Right atrium auricular region (tissue), 2 donors: ENCODE data around the gene VWDE. TPM values are rescaled to one million over a fixed set of nuclear protein-coding genes. Genes with fewer than 3 reads are reported as not detected.

Experiments
- DNase-seq: peaks from one replicate; pipeline ENCODE4 v3.0.0-alpha.2; 2019; ENCODE audit warnings: low spot score
- H3K27ac ChIP-seq, 2 donors: fragments of 200-600 bp; sonication (generic); 1 replicate in 1 of 2; 2 replicates in 1 of 2; pipeline ENCODE4 v1.5.1; 2016 to 2019
- H3K27me3 ChIP-seq, 2 donors: fragments of 200-600 bp; sonication (generic); one replicate each; pipeline versions ENCODE4 v1.5.1 to v1.6.0; 2017 to 2019
- H3K36me3 ChIP-seq: fragments of 200-600 bp; sonication (generic); one replicate; pipeline ENCODE4 v1.5.1; 2016
- H3K4me1 ChIP-seq, 2 donors: fragments of 200-600 bp; sonication (generic); one replicate each; pipeline versions ENCODE4 v1.5.1 to v1.6.0; 2017 to 2019
- H3K4me3 ChIP-seq, 2 donors: fragments of 200-600 bp; sonication (generic); 1 replicate in 1 of 2; 2 replicates in 1 of 2; pipeline ENCODE4 v1.5.1; 2017 to 2019; ENCODE audit warnings: mild to moderate bottlenecking in 1 of 2, moderate library complexity in 1 of 2
- H3K9me3 ChIP-seq, 2 donors: fragments of 200-600 bp; sonication (generic); one replicate each; pipeline ENCODE4 v1.5.1; 2019
- CTCF ChIP-seq, 2 donors: fragments of 200-600 bp; sonication (generic); IDR thresholded peaks; one replicate each; pipeline ENCODE4 v1.5.1; 2019; ENCODE audit warnings: antibody characterized with exemption in 2 of 2
- total RNA-seq, 2 donors: library from RNA; depleted of rRNA; stranded (reverse); fragments of >200 nt; gene quantifications; one replicate each; pipeline ENCODE4 v1.1.0, GENCODE V29; 2016

The VWDE gene
- total RNA-seq, 2 donors from 2014 or later = 4.0 to 14.4 TPM

GRCh38 chr7:12299367-12299766 is 104.3 kb downstream of the VWDE start:
- TF ChIP-seq CTCF (IDR thresholded peaks at IDR 0.05) = no peak
- no peak overlapping the region for H3K27ac ChIP-seq
- H3K36me3 ChIP-seq = no peaks in the 10 kb centered on the region
- no peaks in the 10 kb centered on the region for H3K4me1 ChIP-seq
- no peak for DNase-seq
- no peaks in the 10 kb centered on the region for H3K9me3 ChIP-seq
- no peak overlapping the region for H3K4me3 ChIP-seq
- no peaks in the 10 kb centered on the region for H3K27me3 ChIP-seq

GRCh38 chr7:12297283-12298108 is 106.2 kb downstream of the VWDE start:
- Histone ChIP-seq H3K4me3 (no peak overlapping the region), H3K27me3 (no peaks in the 10 kb centered on the region), H3K9me3 (no peaks in the 10 kb centered on the region), H3K27ac (no peak overlapping the region), H3K36me3 (no peaks in the 10 kb centered on the region), H3K4me1 (no peaks in the 10 kb centered on the region)
- no peak for TF ChIP-seq CTCF (IDR thresholded peaks at IDR 0.05)
- no peak for DNase-seq

DNA sequence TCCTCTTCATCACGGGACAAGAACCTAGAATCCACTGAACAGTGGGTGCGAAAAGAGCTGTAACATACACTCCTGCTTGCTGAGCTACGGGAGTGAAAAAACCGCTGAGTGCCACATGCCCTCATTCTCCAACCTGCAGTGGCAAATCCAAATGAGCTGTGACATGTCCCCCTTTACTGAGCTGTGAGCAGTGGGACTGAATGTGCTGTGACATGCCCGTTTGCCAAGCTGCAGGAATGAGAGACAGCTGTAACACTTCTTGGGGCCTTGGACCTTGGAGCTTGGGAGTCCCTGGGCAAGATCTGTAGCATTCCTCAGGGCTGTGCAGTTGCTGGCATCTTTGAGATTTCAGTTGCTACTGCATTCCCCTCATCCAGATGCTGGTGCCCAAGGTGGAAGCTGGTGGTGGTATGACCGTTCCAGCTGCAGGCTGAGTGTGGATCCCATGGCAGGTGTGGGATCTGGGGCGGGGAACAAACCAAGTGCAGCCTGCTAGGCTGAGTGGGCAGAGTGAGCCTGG is 107.6 kb downstream of the VWDE start:
- Histone ChIP-seq H3K4me1 (no peaks in the 10 kb centered on the region), H3K27me3 (no peaks in the 10 kb centered on the region), H3K36me3 (no peaks in the 10 kb centered on the region), H3K9me3 (no peaks in the 10 kb centered on the region), H3K27ac (no peak overlapping the region), H3K4me3 (no peak overlapping the region)
- no peak for TF ChIP-seq CTCF (IDR thresholded peaks at IDR 0.05)
- DNase-seq = no peak

DNA sequence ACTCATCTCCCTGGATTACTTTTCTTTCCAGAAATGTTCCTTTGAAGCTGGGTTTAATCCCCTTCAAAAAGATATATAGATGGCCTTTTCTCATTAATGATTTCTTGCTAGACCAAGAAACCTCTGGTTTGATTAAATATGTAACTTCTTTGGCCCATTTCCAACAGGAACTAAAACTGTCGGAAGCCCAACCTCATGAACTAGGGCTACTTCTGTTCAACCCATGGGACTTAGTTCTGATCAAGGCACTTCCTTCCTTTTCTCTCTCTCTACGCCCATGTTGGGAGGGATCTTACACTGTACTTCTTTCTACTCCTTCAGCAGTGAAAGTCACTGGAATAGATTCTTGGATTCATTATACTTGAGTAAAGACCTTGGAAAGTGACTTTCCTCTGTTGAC is 109.0 kb downstream of the VWDE start:
- Histone ChIP-seq H3K27me3 (no peaks in the 10 kb centered on the region), H3K36me3 (no peaks in the 10 kb centered on the region), H3K27ac (no peak overlapping the region), H3K9me3 (no peaks in the 10 kb centered on the region), H3K4me3 (no peak overlapping the region), H3K4me1 (no peaks in the 10 kb centered on the region)
- TF ChIP-seq CTCF (IDR thresholded peaks at IDR 0.05) = no peak
- DNase-seq = no peak

DNA sequence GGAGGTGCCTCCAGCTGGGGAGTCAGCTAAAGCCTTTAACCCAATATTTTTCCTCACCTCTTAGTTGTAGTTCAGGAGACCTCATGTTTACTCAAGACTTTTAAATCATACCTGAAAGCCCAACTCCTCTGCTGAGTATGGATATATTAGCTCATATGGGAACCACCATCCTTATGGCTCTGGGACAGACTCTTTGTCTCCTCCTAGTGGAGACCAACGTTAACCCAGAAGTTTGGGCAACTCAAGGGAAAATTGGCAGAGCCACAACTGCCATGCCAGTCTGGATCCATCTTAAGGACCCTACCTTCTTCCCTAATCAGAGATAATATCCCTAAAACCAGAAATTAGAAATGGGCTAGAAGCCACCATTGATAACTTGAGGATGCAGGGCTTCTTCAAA is 111.8 kb downstream of the VWDE start:
- no peak for DNase-seq
- no peak overlapping the region for H3K27ac ChIP-seq
- no peaks in the 10 kb centered on the region for H3K27me3 ChIP-seq
- no peaks in the 10 kb centered on the region for H3K4me1 ChIP-seq
- H3K36me3 ChIP-seq = no peaks in the 10 kb centered on the region
- no peak overlapping the region for H3K4me3 ChIP-seq
- TF ChIP-seq CTCF (IDR thresholded peaks at IDR 0.05) = no peak
- H3K9me3 ChIP-seq = no peaks in the 10 kb centered on the region
